Activated CD8-positive, alpha-beta T cell treated with anti-CD3 and anti-CD28 coated beads for 36 hours (primary cell): Measurements from ENCODE around the gene SLC15A1. TPM values are rescaled to one million over a fixed set of nuclear protein-coding genes. Genes with fewer than 3 reads are reported as not detected.

Experiments
- ATAC-seq: fragments of 200-7000 bp; cut with Tn5 transposase; one replicate; pipeline ENCODE4 v1.10.0; 2021; ENCODE audit warnings: mild to moderate bottlenecking, moderate library complexity
- CTCF ChIA-PET: fragments of 350-600 bp; sonication (Branson Sonifier 250); formaldehyde crosslinking; loops from one replicate; lab custom pipeline; 2021; ENCODE audit warnings: antibody characterized with exemption; lab: Charles Lee
- POLR2A ChIA-PET: fragments of 350-600 bp; sonication (Branson Sonifier 250); formaldehyde crosslinking; loops from one replicate; lab custom pipeline; 2021; ENCODE audit warnings: antibody characterized with exemption; lab: Charles Lee
- DNase-seq: peaks from one replicate; pipeline ENCODE4 v3.0.0-alpha.2; 2020
- H3K27ac Mint-ChIP-seq: one replicate; pipeline ENCODE4 v1.8.0; 2021; ENCODE audit warnings: mild to moderate bottlenecking, mixed read lengths
- H3K27me3 Mint-ChIP-seq: one replicate; pipeline ENCODE4 v1.8.0; 2021; ENCODE audit warnings: mixed read lengths
- H3K36me3 Mint-ChIP-seq: one replicate; pipeline ENCODE4 v1.8.0; 2021; ENCODE audit warnings: low read depth, mixed read lengths
- H3K4me1 Mint-ChIP-seq: one replicate; pipeline ENCODE4 v1.8.0; 2021; ENCODE audit warnings: low read depth, mixed read lengths
- H3K4me3 Mint-ChIP-seq: one replicate; pipeline ENCODE4 v1.8.0; 2021; ENCODE audit warnings: mild to moderate bottlenecking, moderate library complexity, mixed read lengths
- H3K9me3 Mint-ChIP-seq: one replicate; pipeline ENCODE4 v1.8.0; 2021; ENCODE audit warnings: mixed read lengths
- CTCF ChIP-seq: fragments of 200-600 bp; IDR thresholded peaks from one replicate; pipeline ENCODE4 v1.8.0; 2022; ENCODE audit warnings: antibody characterized with exemption, mild to moderate bottlenecking
- intact Hi-C: fragments of 100-400 bp; cut with micrococcal nuclease; formaldehyde crosslinking; loops from one replicate; pipeline ENCODE4 v1.10.0; 2022
- total RNA-seq, 2 experiments: library from RNA; stranded (reverse); gene quantifications; one replicate each; pipeline ENCODE4 v1.2.3, GENCODE V29; 2021

The SLC15A1 gene
- total RNA-seq, 2 experiments from 2014 or later = not detected

DNA sequence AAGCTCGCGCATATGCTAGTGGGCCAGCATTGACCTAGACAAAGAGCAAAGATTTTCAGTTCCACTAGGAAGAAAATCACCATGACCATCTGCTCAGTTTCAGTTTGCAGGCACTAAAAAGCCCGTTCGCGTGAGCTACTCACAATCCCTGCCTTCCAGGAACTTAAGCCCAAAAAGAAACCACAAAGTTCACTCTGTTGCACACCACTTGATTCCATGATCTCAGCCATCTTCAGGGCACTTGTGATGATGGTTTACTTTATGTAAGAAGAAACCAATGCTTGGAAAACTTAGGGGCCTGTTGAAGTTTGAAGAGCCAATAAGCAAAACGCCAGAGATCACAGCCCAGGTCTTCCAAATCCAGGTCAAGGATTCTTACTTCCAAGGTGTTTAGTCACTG lies 45.0 kb upstream of the SLC15A1 start:
- no peak overlapping the region for H3K4me3 Mint-ChIP-seq
- H3K9me3 Mint-ChIP-seq = no peaks in the 10 kb centered on the region
- no peaks in the 10 kb centered on the region for H3K27me3 Mint-ChIP-seq
- no peak for ATAC-seq
- no peak for TF ChIP-seq CTCF
- peaks cover 54% of the 10 kb centered on the region for H3K36me3 Mint-ChIP-seq
- no peak overlapping the region for H3K27ac Mint-ChIP-seq
- no peaks in the 10 kb centered on the region for H3K4me1 Mint-ChIP-seq
- CTCF ChIA-PET = interaction anchor here (1.4 kb wide), 1 partner anchor 42 kb away, joined by 3 read pairs; no protein-coding TSS in a partner anchor
- DNase-seq = no peak
- POLR2A ChIA-PET = no interaction called here
- intact Hi-C loops = no loop called here

- Mint-ChIP-seq H3K27me3 (no peaks in the 10 kb centered on the region), H3K36me3 (peaks cover 56% of the 10 kb centered on the region), H3K4me3 (no peak overlapping the region), H3K9me3 (no peaks in the 10 kb centered on the region), H3K27ac (no peak overlapping the region), H3K4me1 (no peaks in the 10 kb centered on the region)
- ChIA-PET CTCF (no interaction called here), POLR2A (no interaction called here)
- DNase-seq (no peak), ATAC-seq (no peak)
- TF ChIP-seq CTCF = no peak
- intact Hi-C loops = no loop called here
Measured at GRCh38 chr13:98796798-98797197, 44.3 kb upstream of the SLC15A1 start.

GRCh38 chr13:98796191-98796590 lies 43.7 kb upstream of the SLC15A1 start:
- Mint-ChIP-seq H3K9me3 (no peaks in the 10 kb centered on the region), H3K4me1 (no peaks in the 10 kb centered on the region), H3K36me3 (peaks cover 60% of the 10 kb centered on the region), H3K27ac (no peak overlapping the region), H3K4me3 (no peak overlapping the region), H3K27me3 (no peaks in the 10 kb centered on the region)
- no peak for DNase-seq
- CTCF ChIA-PET = no interaction called here
- POLR2A ChIA-PET = no interaction called here
- no peak for ATAC-seq
- no peak for TF ChIP-seq CTCF
- intact Hi-C loops = no loop called here

GRCh38 chr13:98795220-98795619 lies 42.7 kb upstream of the SLC15A1 start:
- Mint-ChIP-seq H3K36me3 (peaks cover 60% of the 10 kb centered on the region), H3K9me3 (peaks cover 2% of the 10 kb centered on the region), H3K4me1 (no peaks in the 10 kb centered on the region), H3K27ac (no peak overlapping the region), H3K27me3 (no peaks in the 10 kb centered on the region), H3K4me3 (no peak overlapping the region)
- intact Hi-C loops = no loop called here
- POLR2A ChIA-PET = no interaction called here
- no peak for TF ChIP-seq CTCF
- DNase-seq = no peak
- no peak for ATAC-seq
- CTCF ChIA-PET = no interaction called here

DNA sequence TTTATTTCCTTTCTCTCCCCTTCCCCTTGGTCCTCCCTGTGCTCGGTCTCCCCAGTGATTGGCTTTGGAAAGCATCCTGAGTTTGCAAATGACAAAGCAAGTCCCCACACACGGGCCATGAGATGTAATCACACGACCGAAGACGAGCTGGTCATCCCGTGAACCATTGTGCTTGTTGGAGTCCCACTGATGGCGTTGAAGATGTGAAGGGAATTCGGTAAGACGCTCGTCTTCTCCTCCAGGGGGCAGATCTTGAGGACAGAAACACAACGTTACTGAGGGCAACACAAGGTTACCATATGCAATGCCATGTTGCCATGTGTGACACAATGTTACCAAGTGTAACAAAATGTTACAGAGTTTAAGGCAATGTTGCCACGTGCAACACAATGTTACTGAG lies 42.0 kb upstream of the SLC15A1 start:
- no peak for DNase-seq
- POLR2A ChIA-PET = interaction anchor here (1.2 kb wide), 1 partner anchor 34 kb away, joined by 3 read pairs; no protein-coding TSS in a partner anchor
- CTCF ChIA-PET = no interaction called here
- intact Hi-C loops = no loop called here
- Mint-ChIP-seq H3K27me3 (no peaks in the 10 kb centered on the region), H3K27ac (no peak overlapping the region), H3K4me1 (no peaks in the 10 kb centered on the region), H3K9me3 (peaks cover 8% of the 10 kb centered on the region), H3K4me3 (no peak overlapping the region), H3K36me3 (peaks cover 59% of the 10 kb centered on the region)
- TF ChIP-seq CTCF = no peak
- no peak for ATAC-seq
